Measurements from ENCODE around the gene SUN2.

Gene SUN2

GRCh38 chr22:38715176-38715764 is 40.5 kb downstream of the SUN2 start:
- no peak for DNase-seq

GRCh38 chr22:38713921-38714320 is 41.9 kb downstream of the SUN2 start:
- no peak for DNase-seq

- no peak for DNase-seq
Measured at GRCh38 chr22:38712486-38713207, 43.2 kb downstream of the SUN2 start.

- no peak for DNase-seq
Measured at GRCh38 chr22:38710866-38711265, 44.9 kb downstream of the SUN2 start.

- no peak for DNase-seq
Measured at GRCh38 chr22:38710351-38710750, 45.4 kb downstream of the SUN2 start.

GRCh38 chr22:38709306-38709705 is 46.5 kb downstream of the SUN2 start:
- no peak for DNase-seq

GRCh38 chr22:38707984-38708383 is 47.8 kb downstream of the SUN2 start:
- DNase-seq, result no peak

- no peak for DNase-seq
Measured at GRCh38 chr22:38707346-38707745, 48.5 kb downstream of the SUN2 start.

GRCh38 chr22:38706901-38707195 is 49.0 kb downstream of the SUN2 start:
- no peak for DNase-seq

- DNase-seq, result peak; percentile 35
Measured at GRCh38 chr22:38706101-38706900, 49.5 kb downstream of the SUN2 start.

GRCh38 chr22:38705235-38706100 is 50.3 kb downstream of the SUN2 start, which contains the start of gene GTPBP1:
Gene GTPBP1 (plus strand): TSS chr22:38705944. CDS start chr22:38705956, 12 bp downstream.
- DNase-seq, result peak; percentile 100

- no peak for DNase-seq
Measured at GRCh38 chr22:38704654-38705234, 51.1 kb downstream of the SUN2 start.

GRCh38 chr22:38700789-38701628 is 54.8 kb downstream of the SUN2 start, which contains the start of gene JOSD1:
Gene JOSD1 (minus strand): TSS chr22:38700943. CDS start chr22:38699987, 956 bp downstream.
- peak; percentile 92 for DNase-seq

- no peak for DNase-seq
Measured at GRCh38 chr22:38700270-38700788, 55.5 kb downstream of the SUN2 start.

- peak; percentile 55 for DNase-seq
Measured at GRCh38 chr22:38699784-38700183, 56.0 kb downstream of the SUN2 start.

GRCh38 chr22:38699143-38699542 is 56.7 kb downstream of the SUN2 start:
- DNase-seq, result no peak

GRCh38 chr22:38698407-38699094 is 57.2 kb downstream of the SUN2 start:
- DNase-seq, result no peak

- DNase-seq, result peak; percentile 9
Measured at GRCh38 chr22:38697425-38698089, 58.2 kb downstream of the SUN2 start.

GRCh38 chr22:38696606-38697424 is 59.0 kb downstream of the SUN2 start:
- peak; percentile 85 for DNase-seq
